Ishikawa (cell line): ENCODE data around the gene PDE4D.

Experiments used
- CEBPB ChIP-seq: IDR thresholded peaks from 2 replicates; pipeline ENCODE4 v1.6.1; 2012
- EP300 ChIP-seq: IDR thresholded peaks from 2 replicates; pipeline ENCODE4 v1.6.1; 2012; ENCODE audit warnings: borderline replicate concordance
- FOXM1 ChIP-seq: IDR thresholded peaks from 2 replicates; pipeline ENCODE4 v1.6.1; 2012; ENCODE audit warnings: low read depth, borderline replicate concordance
- RAD21 ChIP-seq: IDR thresholded peaks from 2 replicates; pipeline ENCODE4 v1.6.1; 2012; ENCODE audit warnings: low read depth
- TCF12 ChIP-seq: IDR thresholded peaks from 2 replicates; pipeline ENCODE4 v1.6.1; 2012; ENCODE audit warnings: low read depth
- TEAD4 ChIP-seq: IDR thresholded peaks from 2 replicates; pipeline ENCODE4 v1.6.1; 2012
- YY1 ChIP-seq: IDR thresholded peaks from 2 replicates; pipeline ENCODE4 v1.6.1; 2012; ENCODE audit warnings: low read depth
- TF ChIP-seq, protein P1 (sequence below): IDR thresholded peaks from 2 replicates; pipeline ENCODE4 v1.6.1; 2012

DNA sequence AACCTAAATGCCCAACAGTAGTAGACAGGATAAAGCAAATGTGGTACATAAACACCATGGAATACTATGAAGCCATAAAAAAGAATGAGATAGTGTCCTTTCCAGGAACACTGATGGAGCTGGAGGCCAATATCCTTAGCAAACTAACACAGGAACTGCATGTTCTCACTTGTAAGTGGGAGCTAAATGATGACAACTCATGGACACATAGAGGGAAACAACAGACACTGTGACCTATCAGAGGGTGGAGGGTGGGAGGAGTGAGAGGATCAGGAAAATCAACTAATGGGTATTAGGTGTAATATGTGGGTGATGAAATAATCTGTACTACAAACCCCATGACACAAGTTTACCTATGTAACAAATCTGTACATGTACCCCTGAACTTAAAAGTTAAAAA, 805.0 kb downstream of the PDE4D start:
- TF ChIP-seq TEAD4: no peak
- TF ChIP-seq FOXM1: no peak
- no peak for TF ChIP-seq TCF12
- no peak for TF ChIP-seq EP300
- no peak for TF ChIP-seq CEBPB
- no peak for TF ChIP-seq RAD21
- TF ChIP-seq, protein P1, sequence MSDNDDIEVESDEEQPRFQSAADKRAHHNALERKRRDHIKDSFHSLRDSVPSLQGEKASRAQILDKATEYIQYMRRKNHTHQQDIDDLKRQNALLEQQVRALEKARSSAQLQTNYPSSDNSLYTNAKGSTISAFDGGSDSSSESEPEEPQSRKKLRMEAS: no peak
- TF ChIP-seq YY1: no peak
